Large intestine (tissue), 3 donors: Measurements from ENCODE around the gene HSPG2. TPM values are rescaled to one million over a fixed set of nuclear protein-coding genes. Genes with fewer than 3 reads are reported as not detected.

Experiments
- DNase-seq, 2 donors: peaks; one replicate each; pipeline versions ENCODE4 v3.0.0 to v3.0.0-alpha.2; 2013
- H3K27ac ChIP-seq: one replicate; pipeline ENCODE4 v1.5.1; 2013; ENCODE audit warnings: low read length
- H3K27me3 ChIP-seq: 2 replicates; pipeline ENCODE4 v1.6.1; 2013; ENCODE audit warnings: low read length; ENCODE audit not compliant: control insufficient read depth, insufficient read depth
- H3K36me3 ChIP-seq: 2 replicates; pipeline ENCODE4 v1.6.1; 2013; ENCODE audit warnings: low read length; ENCODE audit not compliant: control insufficient read depth, insufficient read depth
- H3K4me1 ChIP-seq: one replicate; pipeline ENCODE4 v1.6.1; 2013; ENCODE audit warnings: low read length; ENCODE audit not compliant: control insufficient read depth, insufficient read depth
- H3K4me3 ChIP-seq: one replicate; pipeline ENCODE4 v1.5.1; 2013; ENCODE audit warnings: low read length
- H3K9me3 ChIP-seq: one replicate; pipeline ENCODE4 v1.6.1; 2013; ENCODE audit warnings: mild to moderate bottlenecking, low read depth, low read length, moderate library complexity; ENCODE audit not compliant: control insufficient read depth
- WGBS: methylation state at CpG from one replicate; pipeline ENCODE4 v1.1.5; 2013; ENCODE audit warnings: low lambda C conversion rate; ENCODE audit not compliant: insufficient coverage; 5-methylcytosine and 5-hydroxymethylcytosine counted together
- polyA plus RNA-seq: library from polyadenylated mRNA; unstranded; fragments of 120-200 nt; gene quantifications from one replicate; pipeline ENCODE4 v1.2.1, GENCODE V29; 2013

HSPG2 gene
- polyA plus RNA-seq, 1 donor: 70.4 TPM

- H3K9me3 ChIP-seq: no peaks in the 10 kb centered on the region
- no peak for DNase-seq
- H3K27me3 ChIP-seq: no peaks in the 10 kb centered on the region
- H3K36me3 ChIP-seq: no peaks in the 10 kb centered on the region
- no peak overlapping the region for H3K4me3 ChIP-seq
- H3K4me1 ChIP-seq: peaks cover 23% of the 10 kb centered on the region
- no peak overlapping the region for H3K27ac ChIP-seq
- WGBS: 92% methylated on average over 5 of the region's 10 CpGs
These were observed 5.4 kb upstream of the HSPG2 start for GRCh38 chr1:21942464-21942863.

DNA sequence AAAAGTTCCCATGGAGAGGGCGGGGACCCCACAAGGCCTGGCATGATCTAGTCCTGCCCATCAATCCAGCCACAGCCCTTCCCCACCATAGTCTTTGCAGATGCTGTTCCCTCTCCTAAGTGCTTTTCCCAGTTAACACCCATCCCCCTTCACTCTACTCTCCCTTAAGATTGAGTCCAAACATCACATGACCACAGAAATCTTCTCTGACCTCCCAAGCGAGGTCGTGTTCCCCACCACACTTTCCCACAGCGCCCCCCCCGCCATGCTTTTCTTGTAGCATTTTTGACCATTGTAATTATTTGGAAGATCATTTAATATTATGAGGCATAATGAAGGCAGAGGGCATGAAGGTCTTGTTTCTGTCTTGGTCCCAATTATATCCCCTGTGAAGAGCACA lies 4.3 kb upstream of the HSPG2 start:
- 85% methylated on average over 4 of the region's 5 CpGs for WGBS
- H3K9me3 ChIP-seq: no peaks in the 10 kb centered on the region
- no peak for DNase-seq
- no peak overlapping the region for H3K4me3 ChIP-seq
- H3K4me1 ChIP-seq: peaks cover 23% of the 10 kb centered on the region
- H3K27ac ChIP-seq: no peak overlapping the region
- H3K27me3 ChIP-seq: no peaks in the 10 kb centered on the region
- no peaks in the 10 kb centered on the region for H3K36me3 ChIP-seq

GRCh38 chr1:21940492-21940891 lies 3.4 kb upstream of the HSPG2 start:
- H3K27ac ChIP-seq: peak overlapping the region; percentile 44
- H3K4me1 ChIP-seq: peaks cover 32% of the 10 kb centered on the region
- no peaks in the 10 kb centered on the region for H3K27me3 ChIP-seq
- no peak overlapping the region for H3K4me3 ChIP-seq
- no peaks in the 10 kb centered on the region for H3K9me3 ChIP-seq
- H3K36me3 ChIP-seq: no peaks in the 10 kb centered on the region
- no CpG with 5 or more reads among the region's 2 CpGs for WGBS
- DNase-seq: no peak

DNA sequence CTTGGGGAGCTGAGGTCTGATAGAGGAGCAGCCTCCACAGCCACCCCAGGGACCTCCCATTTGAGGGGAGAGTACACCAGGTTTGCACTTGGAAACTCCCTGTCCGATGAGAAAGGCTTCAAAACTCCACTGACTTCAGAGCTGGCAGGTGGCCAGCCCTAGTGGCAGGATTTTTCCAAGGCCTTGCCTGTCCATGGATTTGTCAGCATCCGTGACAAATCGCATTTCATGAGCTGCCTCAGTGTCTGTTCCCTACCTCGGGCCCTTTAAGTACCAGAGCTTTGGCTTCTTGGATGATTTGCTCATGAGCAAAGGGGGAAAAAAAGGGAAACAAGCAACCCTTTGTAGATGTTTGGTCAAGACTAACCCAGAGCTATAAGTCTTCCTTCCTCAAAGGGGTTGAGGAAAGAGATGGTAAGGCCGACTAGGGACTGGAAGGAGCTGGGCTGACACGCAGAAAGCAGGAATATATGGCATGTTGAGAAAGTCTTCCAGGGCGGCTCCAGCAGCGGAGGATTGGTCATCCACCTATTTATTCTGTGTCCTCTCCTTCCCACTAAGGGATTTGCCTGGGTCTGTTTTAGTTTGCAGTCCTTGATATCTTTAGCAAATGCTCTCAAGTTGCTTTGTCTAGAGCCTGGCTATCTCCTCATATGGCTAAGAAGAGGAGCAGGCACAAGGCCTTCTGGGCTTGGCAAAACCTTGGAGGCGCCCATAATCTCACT lies 2.7 kb upstream of the HSPG2 start:
- no CpG with 5 or more reads among the region's 9 CpGs for WGBS
- H3K27me3 ChIP-seq: no peaks in the 10 kb centered on the region
- H3K4me1 ChIP-seq: peaks cover 38% of the 10 kb centered on the region
- peak overlapping the region; percentile 44 for H3K27ac ChIP-seq
- H3K4me3 ChIP-seq: no peak overlapping the region
- no peaks in the 10 kb centered on the region for H3K9me3 ChIP-seq
- DNase-seq: peak; percentile 72 to 76
- H3K36me3 ChIP-seq: no peaks in the 10 kb centered on the region

- no peaks in the 10 kb centered on the region for H3K27me3 ChIP-seq
- DNase-seq: no peak
- H3K36me3 ChIP-seq: no peaks in the 10 kb centered on the region
- no peaks in the 10 kb centered on the region for H3K9me3 ChIP-seq
- peaks cover 44% of the 10 kb centered on the region for H3K4me1 ChIP-seq
- peak overlapping the region; percentile 44 for H3K27ac ChIP-seq
- WGBS: no CpG with 5 or more reads among the region's 11 CpGs
- no peak overlapping the region for H3K4me3 ChIP-seq
These were observed 1.8 kb upstream of the HSPG2 start for GRCh38 chr1:21938732-21939538.

- no peaks in the 10 kb centered on the region for H3K9me3 ChIP-seq
- H3K27me3 ChIP-seq: no peaks in the 10 kb centered on the region
- no peaks in the 10 kb centered on the region for H3K36me3 ChIP-seq
- WGBS: no CpG with 5 or more reads among the region's 69 CpGs
- H3K4me3 ChIP-seq: peak overlapping the region; percentile 50
- peak; percentile 76 to 91 for DNase-seq
- peaks cover 55% of the 10 kb centered on the region for H3K4me1 ChIP-seq
- H3K27ac ChIP-seq: peak overlapping the region; percentile 71
These were observed 437 bp upstream of the HSPG2 start for GRCh38 chr1:21937372-21938121.

DNA sequence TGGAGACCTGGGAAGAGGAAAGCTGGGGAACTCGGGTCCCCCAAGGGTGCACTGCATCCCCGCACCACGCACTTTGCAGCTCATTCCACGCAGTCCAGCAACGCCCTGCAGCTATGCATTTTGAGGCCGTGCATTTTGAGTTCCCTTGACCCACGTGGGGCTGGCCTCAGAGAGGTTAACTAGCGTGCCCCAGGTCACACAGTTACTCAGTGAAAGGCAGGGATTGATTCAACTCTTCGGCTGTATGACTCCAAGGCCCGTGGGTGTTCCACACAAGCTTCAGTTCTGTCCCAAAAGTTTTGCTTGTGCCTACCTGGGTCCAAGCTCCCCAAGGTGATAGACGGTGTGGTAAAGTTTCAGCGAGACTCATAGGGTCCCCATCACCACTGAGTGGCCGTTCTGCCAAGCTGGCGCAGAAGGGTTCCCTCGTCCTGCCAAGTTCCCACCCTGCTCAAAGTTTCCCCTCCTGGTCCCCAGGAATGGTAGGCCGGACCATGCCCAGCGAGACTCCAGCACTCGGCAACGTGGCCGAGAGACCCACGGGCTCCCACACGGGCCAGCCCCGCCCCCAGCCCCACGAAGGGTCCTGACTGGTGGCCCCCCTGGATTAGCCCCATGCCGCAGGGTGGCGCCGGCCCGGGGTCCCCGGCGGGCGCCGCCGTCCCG lies 611 bp downstream of the HSPG2 start:
- no peaks in the 10 kb centered on the region for H3K9me3 ChIP-seq
- no peaks in the 10 kb centered on the region for H3K36me3 ChIP-seq
- WGBS: no CpG with 5 or more reads among the region's 34 CpGs
- peak in 1 of 2 donors; percentile 52 for DNase-seq
- H3K4me3 ChIP-seq: peak overlapping the region; percentile 83
- H3K27ac ChIP-seq: peak overlapping the region; percentile 75
- H3K27me3 ChIP-seq: no peaks in the 10 kb centered on the region
- H3K4me1 ChIP-seq: peaks cover 65% of the 10 kb centered on the region

- no peaks in the 10 kb centered on the region for H3K9me3 ChIP-seq
- peak in 1 of 2 donors; percentile 63 for DNase-seq
- no CpG with 5 or more reads among the region's 8 CpGs for WGBS
- no peaks in the 10 kb centered on the region for H3K36me3 ChIP-seq
- peaks cover 71% of the 10 kb centered on the region for H3K4me1 ChIP-seq
- H3K27me3 ChIP-seq: no peaks in the 10 kb centered on the region
- peak overlapping the region; percentile 83 for H3K4me3 ChIP-seq
- peak overlapping the region; percentile 75 for H3K27ac ChIP-seq
These were observed 1.2 kb downstream of the HSPG2 start for GRCh38 chr1:21935891-21936365.

- Histone ChIP-seq H3K36me3 (no peaks in the 10 kb centered on the region), H3K9me3 (no peaks in the 10 kb centered on the region), H3K4me1 (peaks cover 76% of the 10 kb centered on the region), H3K27me3 (no peaks in the 10 kb centered on the region), H3K4me3 (peak overlapping the region; percentile 83), H3K27ac (peak overlapping the region; percentile 75)
- WGBS: 20% methylated on average over 2 of the region's 10 CpGs
- peak in 1 of 2 donors; percentile 35 for DNase-seq
These were observed 1.7 kb downstream of the HSPG2 start for GRCh38 chr1:21935393-21935804.
